Liver (tissue), 9 donors: Measurements from ENCODE around the gene ATP6V1C2. TPM values are rescaled to one million over a fixed set of nuclear protein-coding genes. Genes with fewer than 3 reads are reported as not detected.

Experiments used
- DNase-seq: peaks from one replicate; pipeline ENCODE4 v3.0.0-alpha.2; 2017; ENCODE audit warnings: low spot score
- H3K27ac ChIP-seq, 2 donors: one replicate each; pipeline ENCODE4 v1.7.0; 2013; ENCODE audit warnings: inconsistent platforms in 2 of 2, low read length in 2 of 2, control low read depth in 1 of 2, low read depth in 1 of 2, mild to moderate bottlenecking in 1 of 2
- H3K27me3 ChIP-seq, 4 donors: one replicate each; pipeline versions ENCODE4 v1.6.1 to v1.7.0; 2013; ENCODE audit warnings: low read length in 3 of 4, inconsistent platforms in 1 of 4, mild to moderate bottlenecking in 1 of 4, moderate library complexity in 1 of 4; ENCODE audit not compliant: control insufficient read depth in 4 of 4, insufficient read depth in 4 of 4
- H3K36me3 ChIP-seq, 4 donors: one replicate each; pipeline versions ENCODE4 v1.6.1 to v1.7.0; 2013; ENCODE audit warnings: low read length in 3 of 4, mild to moderate bottlenecking in 3 of 4, low read depth in 1 of 4, moderate library complexity in 1 of 4; ENCODE audit not compliant: control insufficient read depth in 4 of 4, insufficient read depth in 3 of 4
- H3K4me1 ChIP-seq, 4 donors: one replicate each; pipeline versions ENCODE4 v1.6.1 to v1.7.0; 2013; ENCODE audit warnings: low read length in 3 of 4, mild to moderate bottlenecking in 3 of 4, moderate library complexity in 1 of 4; ENCODE audit not compliant: control insufficient read depth in 4 of 4, insufficient read depth in 4 of 4
- H3K4me3 ChIP-seq, 3 donors: one replicate each; pipeline versions ENCODE4 v1.6.1 to v1.7.0; 2013; ENCODE audit warnings: low read length in 3 of 3, control low read depth in 1 of 3, low read depth in 1 of 3, mild to moderate bottlenecking in 1 of 3
- H3K9ac ChIP-seq, 2 donors: one replicate each; pipeline ENCODE4 v1.7.0; 2013; ENCODE audit warnings: low read length in 2 of 2, mild to moderate bottlenecking in 2 of 2, moderate library complexity in 2 of 2, control low read depth in 1 of 2, low read depth in 1 of 2
- H3K9me3 ChIP-seq, 4 donors: one replicate each; pipeline versions ENCODE4 v1.6.1 to v1.7.0; 2013; ENCODE audit warnings: low read length in 3 of 4; ENCODE audit not compliant: control insufficient read depth in 4 of 4
- EGR1 ChIP-seq, 2 donors: IDR thresholded peaks; 2 replicates each; pipeline ENCODE4 v1.6.1; 2016 to 2018; ENCODE audit warnings: antibody characterized with exemption in 2 of 2, low read depth in 2 of 2
- GABPA ChIP-seq, 2 donors: IDR thresholded peaks in 1 of 2; conservative IDR thresholded peaks in 1 of 2; 2 replicates each; pipeline ENCODE4 v1.6.1; 2016; ENCODE audit warnings: antibody characterized with exemption in 2 of 2, mild to moderate bottlenecking in 1 of 2, moderate library complexity in 1 of 2
- HNF4A ChIP-seq, 2 donors: conservative IDR thresholded peaks; 2 replicates each; pipeline ENCODE4 v1.6.1; 2016; ENCODE audit warnings: antibody characterized with exemption in 2 of 2, mild to moderate bottlenecking in 2 of 2
- HNF4G ChIP-seq: IDR thresholded peaks from 2 replicates; pipeline ENCODE4 v1.6.1; 2016; ENCODE audit warnings: antibody characterized with exemption
- JUND ChIP-seq, 2 donors: IDR thresholded peaks; 2 replicates each; pipeline ENCODE4 v1.6.1; 2016; ENCODE audit warnings: antibody characterized with exemption in 2 of 2
- NR2F2 ChIP-seq: IDR thresholded peaks from 2 replicates; pipeline ENCODE4 v1.6.1; 2016; ENCODE audit warnings: antibody characterized with exemption
- SP1 ChIP-seq: IDR thresholded peaks from 2 replicates; pipeline ENCODE4 v1.6.1; 2018; ENCODE audit warnings: antibody characterized with exemption, mild to moderate bottlenecking
- WGBS: extraction: QIAGEN DNeasy Blood & Tissue Kit; methylation state at CpG from one replicate; pipeline ENCODE4 v1.1.7; 2013; 5-methylcytosine and 5-hydroxymethylcytosine counted together
- polyA plus RNA-seq, 2 donors: library from polyadenylated mRNA; stranded (reverse) in 1 of 2; unstranded in 1 of 2; fragments of 200-250 nt in 1 of 2; fragments of >200 nt in 1 of 2; fragmentation: Nextera tagmentation in 1 of 2; extraction: Ambion mirVana in 1 of 2; gene quantifications; one replicate each; pipeline versions ENCODE4 v1.2.1 to v1.2.3, GENCODE V29; 2013 to 2015
- total RNA-seq, 2 donors: library from RNA; depleted of rRNA; stranded (reverse); fragments of >200 nt; gene quantifications; one replicate each; pipeline ENCODE4 v1.2.3, GENCODE V29; 2014
- TF ChIP-seq, protein P1 (sequence below): IDR thresholded peaks from 2 replicates; pipeline ENCODE4 v1.6.1; 2016; ENCODE audit warnings: antibody characterized with exemption
- TF ChIP-seq, protein P2 (sequence below): IDR thresholded peaks from 2 replicates; pipeline ENCODE4 v1.6.1; 2016; ENCODE audit warnings: antibody characterized with exemption, mild to moderate bottlenecking
- donor health status: healthy.
- donor health status: healthy.
- donor health status: healthy.
- donor health status: healthy.
- donor health status: healthy.

ATP6V1C2 gene
- total and polyA plus RNA-seq, 4 donors: 0.08 to 0.66 (median 0.33) TPM

DNA sequence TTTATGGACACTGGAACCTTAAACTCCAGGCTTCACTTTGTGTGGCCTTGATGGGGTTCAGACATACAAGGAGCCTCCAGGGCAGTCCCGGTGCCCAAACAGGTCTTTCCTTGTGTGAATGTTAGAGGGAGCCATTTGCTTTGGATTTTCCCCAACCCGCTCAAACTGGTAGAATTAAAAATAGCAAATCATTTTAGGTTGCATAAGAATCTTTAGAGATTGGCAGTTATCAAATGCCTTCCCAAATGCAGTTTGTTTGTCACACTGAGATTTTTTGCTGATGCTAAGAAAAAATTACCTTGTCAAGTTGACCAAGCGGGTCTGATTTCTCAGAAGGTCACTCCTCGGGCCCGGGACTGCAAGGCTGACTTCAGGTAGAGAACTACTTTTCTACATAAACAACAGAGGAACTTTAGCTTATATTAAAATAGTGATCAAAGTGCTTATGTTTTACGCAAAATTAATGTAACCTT is 36.4 kb downstream of the ATP6V1C2 start:
- Histone ChIP-seq H3K27ac (no peak overlapping the region), H3K36me3 (no peaks in the 10 kb centered on the region), H3K27me3 (no peaks in the 10 kb centered on the region), H3K9me3 (no peaks in the 10 kb centered on the region), H3K9ac (no peak overlapping the region), H3K4me1 (no peaks in the 10 kb centered on the region), H3K4me3 (no peak overlapping the region)
- WGBS: 93% methylated on average over 6 of the region's 6 CpGs
- TF ChIP-seq EGR1 (IDR thresholded peaks at IDR 0.05; ENCODE audit: low read depth in 2 of 2) (no peak), JUND (IDR thresholded peaks at IDR 0.05) (no peak), NR2F2 (no peak)
- no peak for DNase-seq

DNA sequence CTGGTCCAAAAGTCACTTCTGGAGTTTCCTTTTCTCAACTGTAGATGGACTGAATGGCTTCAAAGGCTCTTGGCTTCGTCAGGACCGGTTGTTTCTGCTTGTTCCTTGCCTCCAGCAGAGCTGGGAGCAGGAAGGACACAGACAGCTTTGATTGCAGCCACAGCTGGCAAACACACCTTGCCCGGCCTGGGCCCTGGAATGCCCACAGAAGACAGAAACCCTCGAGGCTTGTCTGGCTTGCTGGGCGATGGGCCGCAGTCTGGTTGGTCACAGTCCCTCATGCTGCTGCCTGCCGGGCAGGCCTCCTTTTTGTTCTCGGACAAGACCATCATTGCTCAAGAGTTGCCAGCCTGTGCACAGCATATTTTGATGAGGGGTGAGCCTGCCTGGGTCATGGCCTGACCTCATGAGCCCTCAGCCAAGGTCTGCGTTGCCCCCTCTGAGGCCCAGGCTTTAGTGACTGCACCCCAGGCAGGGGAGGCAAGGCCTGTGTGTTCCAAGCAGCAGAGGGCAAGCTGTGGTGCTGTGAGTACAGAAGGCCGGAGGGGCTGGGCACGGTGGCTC is 37.8 kb downstream of the ATP6V1C2 start:
- Histone ChIP-seq H3K4me1 (no peaks in the 10 kb centered on the region), H3K36me3 (no peaks in the 10 kb centered on the region), H3K9me3 (no peaks in the 10 kb centered on the region), H3K27ac (no peak overlapping the region), H3K27me3 (no peaks in the 10 kb centered on the region), H3K9ac (no peak overlapping the region), H3K4me3 (no peak overlapping the region)
- TF ChIP-seq, protein P1, sequence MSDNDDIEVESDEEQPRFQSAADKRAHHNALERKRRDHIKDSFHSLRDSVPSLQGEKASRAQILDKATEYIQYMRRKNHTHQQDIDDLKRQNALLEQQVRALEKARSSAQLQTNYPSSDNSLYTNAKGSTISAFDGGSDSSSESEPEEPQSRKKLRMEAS: no peak
- no peak for TF ChIP-seq HNF4A (conservative IDR thresholded peaks at IDR 0.05)
- DNase-seq: no peak
- 89% methylated on average over 11 of the region's 11 CpGs for WGBS

DNA sequence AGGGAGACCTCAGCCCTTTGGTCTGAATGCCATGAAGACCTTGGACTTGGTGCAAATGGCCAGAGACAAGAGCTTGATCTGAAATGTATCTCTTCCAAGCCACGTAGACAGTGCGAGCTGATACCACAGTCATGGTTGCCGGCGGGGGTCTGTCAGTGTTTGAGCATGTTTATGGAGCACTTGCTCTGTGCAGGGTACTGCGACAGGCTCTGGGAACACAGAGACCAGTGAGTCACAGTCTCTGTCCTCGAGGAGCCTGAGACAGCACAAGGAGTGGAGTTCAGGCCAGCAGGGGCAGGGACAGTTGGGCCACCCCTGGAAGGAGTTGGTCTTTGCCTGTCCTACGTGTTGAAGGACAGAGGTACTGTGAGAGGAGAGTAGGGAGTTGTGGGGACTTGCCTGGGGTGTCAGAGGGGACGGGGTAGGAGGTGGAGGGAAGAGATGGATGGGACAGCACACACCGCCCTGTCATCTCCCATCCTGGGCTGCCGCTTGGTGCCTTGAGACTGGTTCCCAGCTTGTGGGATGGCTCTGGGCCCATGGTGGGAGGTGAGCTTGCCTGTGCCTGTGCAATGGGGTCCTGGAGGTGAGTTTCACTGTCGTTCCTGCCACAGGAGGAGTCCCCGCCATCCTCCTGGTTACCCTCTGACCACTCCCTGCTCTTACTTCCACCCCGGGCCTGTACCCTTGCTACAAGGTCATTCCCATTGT is 39.5 kb downstream of the ATP6V1C2 start:
- H3K36me3 ChIP-seq: no peaks in the 10 kb centered on the region
- no peaks in the 10 kb centered on the region for H3K27me3 ChIP-seq
- no peaks in the 10 kb centered on the region for H3K4me1 ChIP-seq
- no peak overlapping the region for H3K27ac ChIP-seq
- H3K4me3 ChIP-seq: no peak overlapping the region
- no peaks in the 10 kb centered on the region for H3K9me3 ChIP-seq
- 90% methylated on average over 13 of the region's 13 CpGs for WGBS
- DNase-seq: peak; percentile 23
- H3K9ac ChIP-seq: no peak overlapping the region
- TF ChIP-seq SP1: no peak
- TF ChIP-seq, protein P2, sequence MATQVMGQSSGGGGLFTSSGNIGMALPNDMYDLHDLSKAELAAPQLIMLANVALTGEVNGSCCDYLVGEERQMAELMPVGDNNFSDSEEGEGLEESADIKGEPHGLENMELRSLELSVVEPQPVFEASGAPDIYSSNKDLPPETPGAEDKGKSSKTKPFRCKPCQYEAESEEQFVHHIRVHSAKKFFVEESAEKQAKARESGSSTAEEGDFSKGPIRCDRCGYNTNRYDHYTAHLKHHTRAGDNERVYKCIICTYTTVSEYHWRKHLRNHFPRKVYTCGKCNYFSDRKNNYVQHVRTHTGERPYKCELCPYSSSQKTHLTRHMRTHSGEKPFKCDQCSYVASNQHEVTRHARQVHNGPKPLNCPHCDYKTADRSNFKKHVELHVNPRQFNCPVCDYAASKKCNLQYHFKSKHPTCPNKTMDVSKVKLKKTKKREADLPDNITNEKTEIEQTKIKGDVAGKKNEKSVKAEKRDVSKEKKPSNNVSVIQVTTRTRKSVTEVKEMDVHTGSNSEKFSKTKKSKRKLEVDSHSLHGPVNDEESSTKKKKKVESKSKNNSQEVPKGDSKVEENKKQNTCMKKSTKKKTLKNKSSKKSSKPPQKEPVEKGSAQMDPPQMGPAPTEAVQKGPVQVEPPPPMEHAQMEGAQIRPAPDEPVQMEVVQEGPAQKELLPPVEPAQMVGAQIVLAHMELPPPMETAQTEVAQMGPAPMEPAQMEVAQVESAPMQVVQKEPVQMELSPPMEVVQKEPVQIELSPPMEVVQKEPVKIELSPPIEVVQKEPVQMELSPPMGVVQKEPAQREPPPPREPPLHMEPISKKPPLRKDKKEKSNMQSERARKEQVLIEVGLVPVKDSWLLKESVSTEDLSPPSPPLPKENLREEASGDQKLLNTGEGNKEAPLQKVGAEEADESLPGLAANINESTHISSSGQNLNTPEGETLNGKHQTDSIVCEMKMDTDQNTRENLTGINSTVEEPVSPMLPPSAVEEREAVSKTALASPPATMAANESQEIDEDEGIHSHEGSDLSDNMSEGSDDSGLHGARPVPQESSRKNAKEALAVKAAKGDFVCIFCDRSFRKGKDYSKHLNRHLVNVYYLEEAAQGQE: no peak
- TF ChIP-seq EGR1 (IDR thresholded peaks at IDR 0.05; ENCODE audit: low read depth in 2 of 2): no peak
- no peak for TF ChIP-seq GABPA (IDR thresholded peaks at IDR 0.05 in 1 of 2, conservative IDR thresholded peaks at IDR 0.05 in 1 of 2)
- TF ChIP-seq HNF4G: no peak
- TF ChIP-seq JUND (IDR thresholded peaks at IDR 0.05): no peak
